HCT116 (cell line): ENCODE measurements around the gene COL23A1. TPM values are rescaled to one million over a fixed set of nuclear protein-coding genes. Genes with fewer than 3 reads are reported as not detected.

ENCODE experiments used
- ATAC-seq: fragments of 200-7000 bp; cut with Tn5 transposase; 2 replicates; pipeline ENCODE4 v1.9.1; 2020; ENCODE audit warnings: mild to moderate bottlenecking, moderate library complexity
- BruUV-seq: library from RNA; stranded (reverse); fragments of 400-500 nt; replicated peaks from 2 replicates; lab custom pipeline; 2021; lab: Mats Ljungman, UMichigan
- CTCF ChIA-PET: fragments of 300-600 bp; sonication (Branson Sonifier 250); formaldehyde crosslinking; loops from one replicate; lab custom pipeline; 2021; ENCODE audit warnings: antibody characterized with exemption; lab: Charles Lee
- POLR2A ChIA-PET: fragments of 300-600, 350-600 bp; sonication (Branson Sonifier 250); formaldehyde crosslinking; loops from one replicate; lab custom pipeline; 2021; ENCODE audit warnings: antibody characterized with exemption; lab: Charles Lee
- RAD21 ChIA-PET, 2 experiments: fragments of 300-600 bp; sonication (Branson Sonifier 250); formaldehyde crosslinking; loops; one replicate each; lab custom pipeline; 2023; ENCODE audit warnings: low total read pairs in 2 of 2; ENCODE audit not compliant: uncharacterized antibody in 2 of 2, unreplicated experiment in 2 of 2, low non-redundant PET in 1 of 2; lab: Charles Lee
- DNase-seq: peaks from one replicate; pipeline ENCODE4 v3.0.0-alpha.2; 2010; ENCODE audit warnings: low read depth, low spot score
- H2AFZ ChIP-seq: fragments of 200-600 bp; shearing (Covaris generic), sonication (generic); 2 replicates; pipeline ENCODE4 v1.6.1; 2017; ENCODE audit warnings: low read depth, mixed run types, mixed read lengths, antibody characterized with exemption, low read length; ENCODE audit not compliant: poor library complexity, severe bottlenecking
- H3K27ac ChIP-seq: 2 replicates; pipeline ENCODE4 v1.5.1; 2012; ENCODE audit warnings: low read depth, low read length
- H3K27me3 ChIP-seq: fragments of 200-600 bp; sonication (generic); 2 replicates; pipeline ENCODE4 v1.6.1; 2016; ENCODE audit warnings: mixed run types, low read length, mixed read lengths; ENCODE audit not compliant: insufficient read depth
- H3K36me3 ChIP-seq, 2 experiments: fragments of 200-500 bp in 1 of 2; fragments of 200-600 bp in 1 of 2; sonication (Bioruptor generic) in 1 of 2; sonication (generic) in 1 of 2; 2 replicates each; pipeline versions ENCODE4 v1.5.1 to v1.6.1; 2014 to 2016; ENCODE audit warnings: low read length in 2 of 2, inconsistent platforms in 1 of 2, mixed read lengths in 1 of 2, mixed run types in 1 of 2; ENCODE audit not compliant: insufficient read depth in 2 of 2, control insufficient read depth in 1 of 2
- H3K4me1 ChIP-seq, 2 experiments: fragments of 200-600 bp in 1 of 2; sonication (generic) in 1 of 2; 2 replicates each; pipeline versions ENCODE4 v1.5.1 to v1.6.1; 2012 to 2017; ENCODE audit warnings: low read length in 2 of 2, inconsistent platforms in 1 of 2, mild to moderate bottlenecking in 1 of 2, mixed read lengths in 1 of 2, mixed run types in 1 of 2, moderate library complexity in 1 of 2; ENCODE audit not compliant: insufficient read depth in 2 of 2, control insufficient read depth in 1 of 2
- H3K4me2 ChIP-seq: fragments of 200-600 bp; sonication (generic); 2 replicates; pipeline ENCODE4 v1.6.1; 2017; ENCODE audit warnings: mixed run types, low read length, mixed read lengths
- H3K4me3 ChIP-seq, 2 experiments: fragments of 200-600 bp in 1 of 2; sonication (generic) in 1 of 2; replicated peaks in 1 of 2; 2 replicates each; pipeline ENCODE4 v1.5.1; 2011 to 2016; ENCODE audit warnings: low read length in 2 of 2, control low read depth in 1 of 2, low read depth in 1 of 2, mild to moderate bottlenecking in 1 of 2, mixed read lengths in 1 of 2, mixed run types in 1 of 2
- H3K79me2 ChIP-seq: fragments of 200-600 bp; sonication (generic); 2 replicates; pipeline ENCODE4 v1.6.1; 2017; ENCODE audit warnings: mild to moderate bottlenecking, mixed run types, low read length, moderate library complexity, mixed read lengths; ENCODE audit not compliant: insufficient read depth
- H3K9ac ChIP-seq: fragments of 200-600 bp; sonication (generic); 2 replicates; pipeline ENCODE4 v1.6.1; 2016; ENCODE audit warnings: low read length, mixed read lengths
- H3K9me2 ChIP-seq: fragments of 200-600 bp; sonication (generic), shearing (Covaris generic); 2 replicates; pipeline ENCODE4 v1.6.1; 2017; ENCODE audit warnings: mixed run types, mild to moderate bottlenecking, moderate library complexity; ENCODE audit not compliant: insufficient read depth
- H3K9me3 ChIP-seq, 2 experiments: fragments of 200-500 bp in 1 of 2; fragments of 200-600 bp in 1 of 2; sonication (Bioruptor generic) in 1 of 2; sonication (generic) in 1 of 2; 2 replicates each; pipeline ENCODE4 v1.6.1; 2014 to 2017; ENCODE audit warnings: low read length in 2 of 2, mixed read lengths in 2 of 2, inconsistent platforms in 1 of 2, low read depth in 1 of 2, mild to moderate bottlenecking in 1 of 2, mixed run types in 1 of 2, moderate library complexity in 1 of 2; ENCODE audit not compliant: control insufficient read depth in 1 of 2, insufficient read depth in 1 of 2
- H4K20me1 ChIP-seq: fragments of 200-600 bp; sonication (generic), shearing (Covaris generic); 2 replicates; pipeline ENCODE4 v1.6.1; 2017; ENCODE audit warnings: mixed run types, mild to moderate bottlenecking, moderate library complexity; ENCODE audit not compliant: insufficient read depth
- CBX3 ChIP-seq: IDR thresholded peaks from 2 replicates; pipeline ENCODE4 v1.6.1; 2012; ENCODE audit warnings: low read depth
- CEBPB ChIP-seq: IDR thresholded peaks from 2 replicates; pipeline ENCODE4 v1.6.1; 2012; ENCODE audit warnings: low read depth
- EGR1 ChIP-seq: IDR thresholded peaks from 2 replicates; pipeline ENCODE4 v1.6.1; 2012; ENCODE audit warnings: low read depth
- FOSL1 ChIP-seq: IDR thresholded peaks from 2 replicates; pipeline ENCODE4 v1.6.1; 2012; ENCODE audit warnings: low read depth
- JUND ChIP-seq: IDR thresholded peaks from 2 replicates; pipeline ENCODE4 v1.6.1; 2012
- POLR2AphosphoS5 ChIP-seq: IDR thresholded peaks from 2 replicates; pipeline ENCODE4 v1.6.1; 2011; ENCODE audit warnings: mild to moderate bottlenecking, low read depth, low read length, moderate library complexity
- REST ChIP-seq: IDR thresholded peaks from 2 replicates; pipeline ENCODE4 v1.6.1; 2012; ENCODE audit warnings: low read depth
- SIN3A ChIP-seq: IDR thresholded peaks from 2 replicates; pipeline ENCODE4 v1.6.1; 2012; ENCODE audit warnings: low read depth
- SP1 ChIP-seq: IDR thresholded peaks from 2 replicates; pipeline ENCODE4 v1.6.1; 2012; ENCODE audit warnings: low read depth
- SRF ChIP-seq: IDR thresholded peaks from 2 replicates; pipeline ENCODE4 v1.6.1; 2012; ENCODE audit warnings: low read depth
- TCF7L2 ChIP-seq: IDR thresholded peaks from 2 replicates; pipeline ENCODE4 v1.7.0; 2011; ENCODE audit warnings: borderline replicate concordance, inconsistent platforms; ENCODE audit not compliant: insufficient read depth, insufficient read length; ENCODE audit errors: extremely low read depth
- intact Hi-C: fragments of 100-400 bp; cut with micrococcal nuclease; formaldehyde crosslinking; loops from 2 replicates; pipeline ENCODE4 v1.10.0; 2022
- total RNA-seq: library from RNA; stranded (reverse); gene quantifications from one replicate; pipeline ENCODE4 v1.2.1, GENCODE V29; 2021; ENCODE audit not compliant: unreplicated experiment
- TF ChIP-seq, protein P1 (sequence below): IDR thresholded peaks from 2 replicates; pipeline ENCODE4 v1.6.1; 2011; ENCODE audit warnings: mild to moderate bottlenecking, low read length, moderate library complexity; ENCODE audit not compliant: insufficient replicate concordance; ENCODE audit errors: extremely low read depth
- TF ChIP-seq, protein P2 (sequence below), 3 experiments: fragments of 200-600 bp in 1 of 3; sonication (generic) in 1 of 3; IDR thresholded peaks in 2 of 3; conservative IDR thresholded peaks in 1 of 3; 2 replicates each; pipeline ENCODE4 v1.5.1; 2012 to 2017; ENCODE audit warnings: low read depth in 2 of 3, low read length in 2 of 3, antibody characterized with exemption in 1 of 3, borderline replicate concordance in 1 of 3, control low read depth in 1 of 3, mild to moderate bottlenecking in 1 of 3, mixed read lengths in 1 of 3, mixed run types in 1 of 3, moderate library complexity in 1 of 3; ENCODE audit not compliant: insufficient read depth in 1 of 3

The COL23A1 gene
- total RNA-seq, 1 experiment from 2014 or later: not detected

- H4K20me1 ChIP-seq: no peaks in the 10 kb centered on the region
- ChIA-PET POLR2A (no interaction called here), CTCF (interaction anchor here (1.5 kb wide), 1 partner anchor 32 kb away, joined by 6 read pairs; the partner anchor contains the start of gene HNRNPAB), RAD21 (no interaction called here)
- no peaks in the 10 kb centered on the region for H3K9me3 ChIP-seq
- BruUV-seq: no TSS peak
- no peak for TF ChIP-seq CBX3
- TF ChIP-seq TCF7L2: no peak
- no peak for TF ChIP-seq CEBPB
- TF ChIP-seq, protein P1, sequence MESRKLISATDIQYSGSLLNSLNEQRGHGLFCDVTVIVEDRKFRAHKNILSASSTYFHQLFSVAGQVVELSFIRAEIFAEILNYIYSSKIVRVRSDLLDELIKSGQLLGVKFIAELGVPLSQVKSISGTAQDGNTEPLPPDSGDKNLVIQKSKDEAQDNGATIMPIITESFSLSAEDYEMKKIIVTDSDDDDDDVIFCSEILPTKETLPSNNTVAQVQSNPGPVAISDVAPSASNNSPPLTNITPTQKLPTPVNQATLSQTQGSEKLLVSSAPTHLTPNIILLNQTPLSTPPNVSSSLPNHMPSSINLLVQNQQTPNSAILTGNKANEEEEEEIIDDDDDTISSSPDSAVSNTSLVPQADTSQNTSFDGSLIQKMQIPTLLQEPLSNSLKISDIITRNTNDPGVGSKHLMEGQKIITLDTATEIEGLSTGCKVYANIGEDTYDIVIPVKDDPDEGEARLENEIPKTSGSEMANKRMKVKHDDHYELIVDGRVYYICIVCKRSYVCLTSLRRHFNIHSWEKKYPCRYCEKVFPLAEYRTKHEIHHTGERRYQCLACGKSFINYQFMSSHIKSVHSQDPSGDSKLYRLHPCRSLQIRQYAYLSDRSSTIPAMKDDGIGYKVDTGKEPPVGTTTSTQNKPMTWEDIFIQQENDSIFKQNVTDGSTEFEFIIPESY: no peak
- TF ChIP-seq EGR1: no peak
- no peak overlapping the region for H2AFZ ChIP-seq
- DNase-seq (no peak), ATAC-seq (no peak)
- H3K4me3 ChIP-seq: no peak overlapping the region
- no peaks in the 10 kb centered on the region for H3K27me3 ChIP-seq
- H3K27ac ChIP-seq: no peak overlapping the region
- no peaks in the 10 kb centered on the region for H3K9me2 ChIP-seq
- no peak overlapping the region for H3K9ac ChIP-seq
- peaks cover 10% of the 10 kb centered on the region for H3K79me2 ChIP-seq
- peaks cover 0 to 3% of the 10 kb centered on the region in 2 experiments; a peak in 1 of 4 replicates for H3K36me3 ChIP-seq
- H3K4me1 ChIP-seq: peaks cover 3 to 22% of the 10 kb centered on the region in 2 experiments; a peak in 3 of 4 replicates
- no peak overlapping the region for H3K4me2 ChIP-seq
- intact Hi-C loops: loop anchor here (5.0 kb wide), 1 partner anchor 316 kb away; no protein-coding TSS in a partner anchor
Observed at GRCh38 chr5:178236126-178236525, 354.1 kb downstream of the COL23A1 start.

DNA sequence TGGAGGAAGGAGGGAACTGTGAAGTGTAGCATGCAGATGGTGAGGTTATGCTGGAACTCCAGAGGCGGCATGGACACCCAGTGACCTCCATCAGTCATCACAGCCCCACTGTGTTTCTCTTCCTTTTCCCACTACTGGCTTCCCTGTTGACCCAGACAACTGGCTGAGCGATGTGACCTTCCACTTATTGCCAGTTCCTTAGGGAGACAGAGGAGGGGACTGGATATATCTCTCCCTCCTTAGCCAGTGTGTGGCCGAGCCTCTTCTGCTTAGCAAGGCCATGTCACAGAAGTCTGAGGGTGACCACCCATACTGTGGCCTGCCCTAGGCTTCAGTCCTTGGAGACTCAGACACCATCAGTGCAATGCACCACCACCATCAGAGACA, 354.6 kb downstream of the COL23A1 start:
- Histone ChIP-seq H3K27me3 (no peaks in the 10 kb centered on the region), H3K27ac (no peak overlapping the region), H2AFZ (no peak overlapping the region), H3K9ac (no peak overlapping the region), H4K20me1 (no peaks in the 10 kb centered on the region), H3K4me1 (peaks cover 8 to 27% of the 10 kb centered on the region in 2 experiments), H3K4me2 (no peak overlapping the region), H3K79me2 (peaks cover 15% of the 10 kb centered on the region), H3K9me2 (no peaks in the 10 kb centered on the region), H3K4me3 (no peak overlapping the region), H3K9me3 (no peaks in the 10 kb centered on the region), H3K36me3 (peaks cover 0 to 8% of the 10 kb centered on the region in 2 experiments; a peak in 1 of 4 replicates)
- no TSS peak for BruUV-seq
- RAD21 ChIA-PET: no interaction called here
- intact Hi-C loops: loop anchor here (5.0 kb wide), 1 partner anchor 317 kb away; no protein-coding TSS in a partner anchor
- CTCF ChIA-PET: interaction anchor here (1.0 to 1.5 kb wide), 7 partner anchors 20 to 225 kb away, joined by 3 to 6 read pairs (median 3); partner anchors contain the start of gene HNRNPAB
- POLR2A ChIA-PET: no interaction called here
- no peak for ATAC-seq
- DNase-seq: no peak
- no peak for TF ChIP-seq SIN3A
- TF ChIP-seq FOSL1: no peak
- no peak for TF ChIP-seq REST
- TF ChIP-seq POLR2AphosphoS5: no peak
- TF ChIP-seq SP1: no peak
- no peak for TF ChIP-seq CBX3
- TF ChIP-seq JUND: no peak
- TF ChIP-seq SRF: no peak
- TF ChIP-seq, protein P2, sequence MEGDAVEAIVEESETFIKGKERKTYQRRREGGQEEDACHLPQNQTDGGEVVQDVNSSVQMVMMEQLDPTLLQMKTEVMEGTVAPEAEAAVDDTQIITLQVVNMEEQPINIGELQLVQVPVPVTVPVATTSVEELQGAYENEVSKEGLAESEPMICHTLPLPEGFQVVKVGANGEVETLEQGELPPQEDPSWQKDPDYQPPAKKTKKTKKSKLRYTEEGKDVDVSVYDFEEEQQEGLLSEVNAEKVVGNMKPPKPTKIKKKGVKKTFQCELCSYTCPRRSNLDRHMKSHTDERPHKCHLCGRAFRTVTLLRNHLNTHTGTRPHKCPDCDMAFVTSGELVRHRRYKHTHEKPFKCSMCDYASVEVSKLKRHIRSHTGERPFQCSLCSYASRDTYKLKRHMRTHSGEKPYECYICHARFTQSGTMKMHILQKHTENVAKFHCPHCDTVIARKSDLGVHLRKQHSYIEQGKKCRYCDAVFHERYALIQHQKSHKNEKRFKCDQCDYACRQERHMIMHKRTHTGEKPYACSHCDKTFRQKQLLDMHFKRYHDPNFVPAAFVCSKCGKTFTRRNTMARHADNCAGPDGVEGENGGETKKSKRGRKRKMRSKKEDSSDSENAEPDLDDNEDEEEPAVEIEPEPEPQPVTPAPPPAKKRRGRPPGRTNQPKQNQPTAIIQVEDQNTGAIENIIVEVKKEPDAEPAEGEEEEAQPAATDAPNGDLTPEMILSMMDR (IDR thresholded peaks at IDR 0.05 in 2 of 3, conservative IDR thresholded peaks at IDR 0.05 in 1 of 3; ENCODE audit: borderline replicate concordance in 1 of 3, insufficient read depth in 1 of 3, low read depth in 2 of 3, low read length in 2 of 3): no peak
